Keratinocyte (primary cell): ENCODE results near the gene CNN2. TPM values are rescaled to one million over a fixed set of nuclear protein-coding genes. Genes with fewer than 3 reads are reported as not detected.

ENCODE experiments used
- DNase-seq: peaks from one replicate; pipeline ENCODE4 v3.0.0-alpha.2; 2011; ENCODE audit warnings: low read depth, missing footprints, low spot score
- FAIRE-seq: peaks from 2 replicates; lab custom pipeline; 2011; peaks lifted over from hg19 to GRCh38; lab: Jason Lieb, UNC
- H2AFZ ChIP-seq: 2 replicates; pipeline ENCODE4 v1.6.0; 2012; ENCODE audit warnings: low read length, control low read depth, inconsistent platforms; ENCODE audit not compliant: control insufficient read depth
- H3K27ac ChIP-seq: 2 replicates; pipeline ENCODE4 v1.5.1; 2011; ENCODE audit warnings: low read length; ENCODE audit not compliant: control insufficient read depth, insufficient read depth
- H3K27me3 ChIP-seq: 3 replicates; pipeline ENCODE4 v1.6.0; 2011; ENCODE audit warnings: low read length; ENCODE audit not compliant: control insufficient read depth, insufficient read depth; ENCODE audit errors: extremely low read depth
- H3K36me3 ChIP-seq, 2 experiments: 2 replicates in 1 of 2; 3 replicates in 1 of 2; pipeline ENCODE4 v1.5.1; 2011; ENCODE audit warnings: low read length in 2 of 2, mild to moderate bottlenecking in 1 of 2; ENCODE audit not compliant: control insufficient read depth in 2 of 2, insufficient read depth in 2 of 2; ENCODE audit errors: extremely low read depth in 1 of 2
- H3K4me1 ChIP-seq: 3 replicates; pipeline ENCODE4 v1.5.1; 2011; ENCODE audit warnings: low read length; ENCODE audit not compliant: control insufficient read depth, insufficient read depth; ENCODE audit errors: extremely low read depth
- H3K4me2 ChIP-seq: 3 replicates; pipeline ENCODE4 v1.6.0; 2011; ENCODE audit warnings: low read depth, low read length; ENCODE audit not compliant: control insufficient read depth, insufficient read depth; ENCODE audit errors: extremely low read depth
- H3K4me3 ChIP-seq, 3 experiments: fragments of 200-600 bp in 1 of 3; sonication (generic) in 1 of 3; 2 replicates in 2 of 3; 3 replicates in 1 of 3; pipeline ENCODE4 v1.5.1; 2011 to 2016; ENCODE audit warnings: low read length in 3 of 3, mild to moderate bottlenecking in 3 of 3, control low read depth in 2 of 3, inconsistent platforms in 1 of 3, low read depth in 1 of 3, mixed read lengths in 1 of 3, mixed run types in 1 of 3, moderate library complexity in 1 of 3; ENCODE audit not compliant: control insufficient read depth in 2 of 3, insufficient read depth in 2 of 3; ENCODE audit errors: extremely low read depth in 1 of 3
- H3K79me2 ChIP-seq: 2 replicates; pipeline ENCODE4 v1.6.0; 2012; ENCODE audit warnings: low read length; ENCODE audit not compliant: control insufficient read depth, insufficient read depth
- H3K9ac ChIP-seq: 3 replicates; pipeline ENCODE4 v1.6.0; 2011; ENCODE audit warnings: low read length; ENCODE audit not compliant: control insufficient read depth, insufficient read depth; ENCODE audit errors: extremely low read depth
- H3K9me1 ChIP-seq: 3 replicates; pipeline ENCODE4 v1.6.0; 2011; ENCODE audit warnings: low read length; ENCODE audit not compliant: control insufficient read depth, insufficient read depth; ENCODE audit errors: extremely low read depth
- H3K9me3 ChIP-seq: 2 replicates; pipeline ENCODE4 v1.5.1; 2012; ENCODE audit warnings: low read depth, low read length; ENCODE audit not compliant: control insufficient read depth
- H4K20me1 ChIP-seq: 3 replicates; pipeline ENCODE4 v1.6.0; 2011; ENCODE audit warnings: low read length; ENCODE audit not compliant: control insufficient read depth, insufficient read depth; ENCODE audit errors: extremely low read depth
- CTCF ChIP-seq, 3 experiments: IDR thresholded peaks in 1 of 3; conservative IDR thresholded peaks in 1 of 3; optimal IDR thresholded peaks in 1 of 3; 2 replicates in 2 of 3; 3 replicates in 1 of 3; pipeline versions ENCODE3 to v1.5.1; 2011; ENCODE audit warnings: low read length in 3 of 3, mild to moderate bottlenecking in 3 of 3, moderate library complexity in 2 of 3, control low read depth in 1 of 3, inconsistent platforms in 1 of 3; ENCODE audit not compliant: insufficient read depth in 2 of 3; ENCODE audit errors: extremely low read depth in 1 of 3
- EZH2 ChIP-seq: IDR thresholded peaks from one replicate; pipeline ENCODE4 v1.6.1; 2012; ENCODE audit warnings: inconsistent platforms, mild to moderate bottlenecking, low read length, moderate library complexity
- dilution Hi-C: fragments of 300-500 bp; cut with MboI; formaldehyde crosslinking; loops from one replicate; pipeline ENCODE4 v1.7.0; 2020; ENCODE audit warnings: low sequenced_read_pairs; ENCODE audit not compliant: extremely low pct_ligation_motif_present
- polyA plus RNA-seq, 5 experiments: library from polyadenylated mRNA; depleted of rRNA in 3 of 5; stranded (reverse) in 3 of 5; stranded (forward) in 1 of 5; unstranded in 1 of 5; fragments of >200 nt; gene quantifications; 1 replicate in 1 of 5; 2 replicates in 3 of 5; 3 replicates in 1 of 5; pipeline versions ENCODE4 v1.2.1 to v1.2.3, GENCODE V29; 2011 to 2012; ENCODE audit warnings: missing spikeins in 2 of 5, low read depth in 1 of 5, low replicate concordance in 1 of 5

CNN2 gene
- polyA plus RNA-seq, 1 donor (not counting 4 experiments of a cell fraction or from before 2014, with no cell fraction given): 136 TPM

GRCh38 chr19:1015782-1016646 lies 10.4 kb upstream of the CNN2 start:
- no peaks in the 10 kb centered on the region for H3K9me3 ChIP-seq
- dilution Hi-C loops: no loop called here
- no peak overlapping the region for H3K4me3 ChIP-seq
- peaks cover 82% of the 10 kb centered on the region for H3K79me2 ChIP-seq
- peaks cover 38% of the 10 kb centered on the region for H3K4me1 ChIP-seq
- peaks cover 31% of the 10 kb centered on the region for H4K20me1 ChIP-seq
- FAIRE-seq: no peak
- no peaks in the 10 kb centered on the region for H3K27me3 ChIP-seq
- peak overlapping the region; percentile 34 for H3K9ac ChIP-seq
- peak overlapping the region; percentile 81 for H3K4me2 ChIP-seq
- peak overlapping the region; percentile 60 for H3K27ac ChIP-seq
- H3K36me3 ChIP-seq: peaks cover 7 to 12% of the 10 kb centered on the region in 2 experiments
- no peak for DNase-seq
- H3K9me1 ChIP-seq: peaks cover 4% of the 10 kb centered on the region
- TF ChIP-seq EZH2 (no peak), CTCF (optimal IDR thresholded peaks at IDR 0.05 in 1 of 3, IDR thresholded peaks at IDR 0.05 in 1 of 3, conservative IDR thresholded peaks at IDR 0.05 in 1 of 3; ENCODE audit: extremely low read depth in 1 of 3, insufficient read depth in 2 of 3, low read length in 3 of 3) (no peak)
- H2AFZ ChIP-seq: no peak overlapping the region

GRCh38 chr19:1016647-1017114 lies 9.7 kb upstream of the CNN2 start:
- Histone ChIP-seq H3K9ac (peak overlapping the region; percentile 34), H3K4me1 (peaks cover 38% of the 10 kb centered on the region), H2AFZ (no peak overlapping the region), H3K4me3 (peak overlapping the region in 2 of 3 experiments; percentile 0 to 32), H3K4me2 (peak overlapping the region; percentile 81), H3K36me3 (peaks cover 7 to 11% of the 10 kb centered on the region in 2 experiments), H3K27ac (peak overlapping the region; percentile 60), H3K9me3 (no peaks in the 10 kb centered on the region), H3K79me2 (peaks cover 82% of the 10 kb centered on the region), H4K20me1 (peaks cover 31% of the 10 kb centered on the region), H3K27me3 (no peaks in the 10 kb centered on the region), H3K9me1 (peaks cover 4% of the 10 kb centered on the region)
- TF ChIP-seq EZH2 (no peak), CTCF (optimal IDR thresholded peaks at IDR 0.05 in 1 of 3, IDR thresholded peaks at IDR 0.05 in 1 of 3, conservative IDR thresholded peaks at IDR 0.05 in 1 of 3; ENCODE audit: extremely low read depth in 1 of 3, insufficient read depth in 2 of 3, low read length in 3 of 3) (no peak)
- dilution Hi-C loops: no loop called here
- FAIRE-seq (peak; percentile 73), DNase-seq (no peak)
